Liver (tissue), 9 donors: Measurements from ENCODE around the gene RRM2. TPM values are rescaled to one million over a fixed set of nuclear protein-coding genes. Genes with fewer than 3 reads are reported as not detected.

ENCODE experiments used
- DNase-seq: peaks from one replicate; pipeline ENCODE4 v3.0.0-alpha.2; 2017; ENCODE audit warnings: low spot score
- H3K27ac ChIP-seq, 2 donors: one replicate each; pipeline ENCODE4 v1.7.0; 2013; ENCODE audit warnings: inconsistent platforms in 2 of 2, low read length in 2 of 2, control low read depth in 1 of 2, low read depth in 1 of 2, mild to moderate bottlenecking in 1 of 2
- H3K27me3 ChIP-seq, 4 donors: one replicate each; pipeline versions ENCODE4 v1.6.1 to v1.7.0; 2013; ENCODE audit warnings: low read length in 3 of 4, inconsistent platforms in 1 of 4, mild to moderate bottlenecking in 1 of 4, moderate library complexity in 1 of 4; ENCODE audit not compliant: control insufficient read depth in 4 of 4, insufficient read depth in 4 of 4
- H3K36me3 ChIP-seq, 4 donors: one replicate each; pipeline versions ENCODE4 v1.6.1 to v1.7.0; 2013; ENCODE audit warnings: low read length in 3 of 4, mild to moderate bottlenecking in 3 of 4, low read depth in 1 of 4, moderate library complexity in 1 of 4; ENCODE audit not compliant: control insufficient read depth in 4 of 4, insufficient read depth in 3 of 4
- H3K4me1 ChIP-seq, 4 donors: one replicate each; pipeline versions ENCODE4 v1.6.1 to v1.7.0; 2013; ENCODE audit warnings: low read length in 3 of 4, mild to moderate bottlenecking in 3 of 4, moderate library complexity in 1 of 4; ENCODE audit not compliant: control insufficient read depth in 4 of 4, insufficient read depth in 4 of 4
- H3K4me3 ChIP-seq, 3 donors: one replicate each; pipeline versions ENCODE4 v1.6.1 to v1.7.0; 2013; ENCODE audit warnings: low read length in 3 of 3, control low read depth in 1 of 3, low read depth in 1 of 3, mild to moderate bottlenecking in 1 of 3
- H3K9ac ChIP-seq, 2 donors: one replicate each; pipeline ENCODE4 v1.7.0; 2013; ENCODE audit warnings: low read length in 2 of 2, mild to moderate bottlenecking in 2 of 2, moderate library complexity in 2 of 2, control low read depth in 1 of 2, low read depth in 1 of 2
- H3K9me3 ChIP-seq, 4 donors: one replicate each; pipeline versions ENCODE4 v1.6.1 to v1.7.0; 2013; ENCODE audit warnings: low read length in 3 of 4; ENCODE audit not compliant: control insufficient read depth in 4 of 4
- FOXA2 ChIP-seq: IDR thresholded peaks from 2 replicates; pipeline ENCODE4 v1.6.1; 2016; ENCODE audit warnings: antibody characterized with exemption
- HNF4A ChIP-seq, 2 donors: conservative IDR thresholded peaks; 2 replicates each; pipeline ENCODE4 v1.6.1; 2016; ENCODE audit warnings: antibody characterized with exemption in 2 of 2, mild to moderate bottlenecking in 2 of 2
- HNF4G ChIP-seq: IDR thresholded peaks from 2 replicates; pipeline ENCODE4 v1.6.1; 2016; ENCODE audit warnings: antibody characterized with exemption
- JUND ChIP-seq, 2 donors: IDR thresholded peaks; 2 replicates each; pipeline ENCODE4 v1.6.1; 2016; ENCODE audit warnings: antibody characterized with exemption in 2 of 2
- NR2F2 ChIP-seq: IDR thresholded peaks from 2 replicates; pipeline ENCODE4 v1.6.1; 2016; ENCODE audit warnings: antibody characterized with exemption
- RAD21 ChIP-seq, 2 donors: IDR thresholded peaks; 2 replicates each; pipeline ENCODE4 v1.6.1; 2016; ENCODE audit warnings: antibody characterized with exemption in 2 of 2, mild to moderate bottlenecking in 2 of 2
- RXRA ChIP-seq, 2 donors: IDR thresholded peaks; 2 replicates each; pipeline ENCODE4 v1.6.1; 2017 to 2018; ENCODE audit warnings: antibody characterized with exemption in 2 of 2, mild to moderate bottlenecking in 1 of 2
- TAF1 ChIP-seq: conservative IDR thresholded peaks from 2 replicates; pipeline ENCODE4 v1.6.1; 2016; ENCODE audit warnings: antibody characterized with exemption, mild to moderate bottlenecking
- WGBS: extraction: QIAGEN DNeasy Blood & Tissue Kit; methylation state at CpG from one replicate; pipeline ENCODE4 v1.1.7; 2013; 5-methylcytosine and 5-hydroxymethylcytosine counted together
- polyA plus RNA-seq, 2 donors: library from polyadenylated mRNA; stranded (reverse) in 1 of 2; unstranded in 1 of 2; fragments of 200-250 nt in 1 of 2; fragments of >200 nt in 1 of 2; fragmentation: Nextera tagmentation in 1 of 2; extraction: Ambion mirVana in 1 of 2; gene quantifications; one replicate each; pipeline versions ENCODE4 v1.2.1 to v1.2.3, GENCODE V29; 2013 to 2015
- total RNA-seq, 2 donors: library from RNA; depleted of rRNA; stranded (reverse); fragments of >200 nt; gene quantifications; one replicate each; pipeline ENCODE4 v1.2.3, GENCODE V29; 2014
- TF ChIP-seq, protein P1 (sequence below): IDR thresholded peaks from 2 replicates; pipeline ENCODE4 v1.6.1; 2016; ENCODE audit warnings: antibody characterized with exemption
- TF ChIP-seq, protein P2 (sequence below): IDR thresholded peaks from 2 replicates; pipeline ENCODE4 v1.6.1; 2016; ENCODE audit warnings: antibody characterized with exemption
- TF ChIP-seq, protein P3 (sequence below): IDR thresholded peaks from 2 replicates; pipeline ENCODE4 v1.6.1; 2016; ENCODE audit warnings: antibody characterized with exemption, mild to moderate bottlenecking
- TF ChIP-seq, protein P4 (sequence below): fragments of 150-350 bp; IDR thresholded peaks from 2 replicates; pipeline ENCODE4 v1.5.1; 2017; ENCODE audit warnings: improper control_type of control experiment, low read depth, low read length; ENCODE audit not compliant: missing input control
- TF ChIP-seq, protein P5 (sequence below): IDR thresholded peaks from 2 replicates; pipeline ENCODE4 v1.6.1; 2016; ENCODE audit warnings: antibody characterized with exemption
- donor health status: healthy.
- donor health status: healthy.
- donor health status: healthy.
- donor health status: healthy.
- donor health status: healthy.

The RRM2 gene
- total and polyA plus RNA-seq, 4 donors, result 3.9 to 124 (median 18.5) TPM

DNA sequence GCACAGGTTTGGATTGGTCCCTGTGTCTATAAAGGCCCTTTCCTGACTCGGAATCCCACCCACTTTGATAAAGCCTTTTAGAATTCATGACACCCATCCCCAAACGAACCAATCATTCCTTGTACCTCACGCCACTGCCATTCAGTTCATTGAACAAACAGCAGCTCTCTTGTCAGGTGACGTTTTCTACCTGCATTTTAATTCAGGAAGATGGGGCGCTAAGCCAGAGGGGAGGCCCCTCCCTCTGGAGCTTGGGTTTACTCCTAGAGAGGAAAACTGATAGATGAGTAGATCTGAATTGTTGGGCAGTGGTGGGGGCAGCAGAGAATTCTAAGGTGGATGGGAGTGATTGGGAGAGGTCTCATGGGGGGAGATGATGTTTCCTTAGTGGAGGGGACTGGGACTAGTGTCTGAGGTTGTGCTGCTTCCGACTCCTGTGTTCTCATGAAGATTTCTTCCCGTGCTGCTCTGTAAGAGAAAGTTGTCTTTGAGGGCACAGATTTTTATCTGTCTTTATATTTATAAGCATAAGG lies 9.6 kb downstream of the RRM2 start:
- no peak overlapping the region for H3K9ac ChIP-seq
- no peak for DNase-seq
- H3K36me3 ChIP-seq, result no peaks in the 10 kb centered on the region
- H3K4me3 ChIP-seq, result no peak overlapping the region
- H3K4me1 ChIP-seq, result peaks cover 0 to 3% (median 0%) of the 10 kb centered on the region in 4 donors
- H3K27me3 ChIP-seq, result no peaks in the 10 kb centered on the region
- no peaks in the 10 kb centered on the region for H3K9me3 ChIP-seq
- no peak for TF ChIP-seq HNF4A (conservative IDR thresholded peaks at IDR 0.05)
- TF ChIP-seq NR2F2, result no peak
- no peak for TF ChIP-seq HNF4G
- TF ChIP-seq RAD21 (IDR thresholded peaks at IDR 0.05), result no peak
- TF ChIP-seq JUND (IDR thresholded peaks at IDR 0.05), result no peak
- TF ChIP-seq, protein P1, sequence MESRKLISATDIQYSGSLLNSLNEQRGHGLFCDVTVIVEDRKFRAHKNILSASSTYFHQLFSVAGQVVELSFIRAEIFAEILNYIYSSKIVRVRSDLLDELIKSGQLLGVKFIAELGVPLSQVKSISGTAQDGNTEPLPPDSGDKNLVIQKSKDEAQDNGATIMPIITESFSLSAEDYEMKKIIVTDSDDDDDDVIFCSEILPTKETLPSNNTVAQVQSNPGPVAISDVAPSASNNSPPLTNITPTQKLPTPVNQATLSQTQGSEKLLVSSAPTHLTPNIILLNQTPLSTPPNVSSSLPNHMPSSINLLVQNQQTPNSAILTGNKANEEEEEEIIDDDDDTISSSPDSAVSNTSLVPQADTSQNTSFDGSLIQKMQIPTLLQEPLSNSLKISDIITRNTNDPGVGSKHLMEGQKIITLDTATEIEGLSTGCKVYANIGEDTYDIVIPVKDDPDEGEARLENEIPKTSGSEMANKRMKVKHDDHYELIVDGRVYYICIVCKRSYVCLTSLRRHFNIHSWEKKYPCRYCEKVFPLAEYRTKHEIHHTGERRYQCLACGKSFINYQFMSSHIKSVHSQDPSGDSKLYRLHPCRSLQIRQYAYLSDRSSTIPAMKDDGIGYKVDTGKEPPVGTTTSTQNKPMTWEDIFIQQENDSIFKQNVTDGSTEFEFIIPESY, result no peak
- TF ChIP-seq, protein P2, sequence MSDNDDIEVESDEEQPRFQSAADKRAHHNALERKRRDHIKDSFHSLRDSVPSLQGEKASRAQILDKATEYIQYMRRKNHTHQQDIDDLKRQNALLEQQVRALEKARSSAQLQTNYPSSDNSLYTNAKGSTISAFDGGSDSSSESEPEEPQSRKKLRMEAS, result no peak
- TF ChIP-seq TAF1, result no peak
- TF ChIP-seq, protein P3, sequence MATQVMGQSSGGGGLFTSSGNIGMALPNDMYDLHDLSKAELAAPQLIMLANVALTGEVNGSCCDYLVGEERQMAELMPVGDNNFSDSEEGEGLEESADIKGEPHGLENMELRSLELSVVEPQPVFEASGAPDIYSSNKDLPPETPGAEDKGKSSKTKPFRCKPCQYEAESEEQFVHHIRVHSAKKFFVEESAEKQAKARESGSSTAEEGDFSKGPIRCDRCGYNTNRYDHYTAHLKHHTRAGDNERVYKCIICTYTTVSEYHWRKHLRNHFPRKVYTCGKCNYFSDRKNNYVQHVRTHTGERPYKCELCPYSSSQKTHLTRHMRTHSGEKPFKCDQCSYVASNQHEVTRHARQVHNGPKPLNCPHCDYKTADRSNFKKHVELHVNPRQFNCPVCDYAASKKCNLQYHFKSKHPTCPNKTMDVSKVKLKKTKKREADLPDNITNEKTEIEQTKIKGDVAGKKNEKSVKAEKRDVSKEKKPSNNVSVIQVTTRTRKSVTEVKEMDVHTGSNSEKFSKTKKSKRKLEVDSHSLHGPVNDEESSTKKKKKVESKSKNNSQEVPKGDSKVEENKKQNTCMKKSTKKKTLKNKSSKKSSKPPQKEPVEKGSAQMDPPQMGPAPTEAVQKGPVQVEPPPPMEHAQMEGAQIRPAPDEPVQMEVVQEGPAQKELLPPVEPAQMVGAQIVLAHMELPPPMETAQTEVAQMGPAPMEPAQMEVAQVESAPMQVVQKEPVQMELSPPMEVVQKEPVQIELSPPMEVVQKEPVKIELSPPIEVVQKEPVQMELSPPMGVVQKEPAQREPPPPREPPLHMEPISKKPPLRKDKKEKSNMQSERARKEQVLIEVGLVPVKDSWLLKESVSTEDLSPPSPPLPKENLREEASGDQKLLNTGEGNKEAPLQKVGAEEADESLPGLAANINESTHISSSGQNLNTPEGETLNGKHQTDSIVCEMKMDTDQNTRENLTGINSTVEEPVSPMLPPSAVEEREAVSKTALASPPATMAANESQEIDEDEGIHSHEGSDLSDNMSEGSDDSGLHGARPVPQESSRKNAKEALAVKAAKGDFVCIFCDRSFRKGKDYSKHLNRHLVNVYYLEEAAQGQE, result no peak
- TF ChIP-seq, protein P4, sequence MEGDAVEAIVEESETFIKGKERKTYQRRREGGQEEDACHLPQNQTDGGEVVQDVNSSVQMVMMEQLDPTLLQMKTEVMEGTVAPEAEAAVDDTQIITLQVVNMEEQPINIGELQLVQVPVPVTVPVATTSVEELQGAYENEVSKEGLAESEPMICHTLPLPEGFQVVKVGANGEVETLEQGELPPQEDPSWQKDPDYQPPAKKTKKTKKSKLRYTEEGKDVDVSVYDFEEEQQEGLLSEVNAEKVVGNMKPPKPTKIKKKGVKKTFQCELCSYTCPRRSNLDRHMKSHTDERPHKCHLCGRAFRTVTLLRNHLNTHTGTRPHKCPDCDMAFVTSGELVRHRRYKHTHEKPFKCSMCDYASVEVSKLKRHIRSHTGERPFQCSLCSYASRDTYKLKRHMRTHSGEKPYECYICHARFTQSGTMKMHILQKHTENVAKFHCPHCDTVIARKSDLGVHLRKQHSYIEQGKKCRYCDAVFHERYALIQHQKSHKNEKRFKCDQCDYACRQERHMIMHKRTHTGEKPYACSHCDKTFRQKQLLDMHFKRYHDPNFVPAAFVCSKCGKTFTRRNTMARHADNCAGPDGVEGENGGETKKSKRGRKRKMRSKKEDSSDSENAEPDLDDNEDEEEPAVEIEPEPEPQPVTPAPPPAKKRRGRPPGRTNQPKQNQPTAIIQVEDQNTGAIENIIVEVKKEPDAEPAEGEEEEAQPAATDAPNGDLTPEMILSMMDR, result no peak
- TF ChIP-seq, protein P5, sequence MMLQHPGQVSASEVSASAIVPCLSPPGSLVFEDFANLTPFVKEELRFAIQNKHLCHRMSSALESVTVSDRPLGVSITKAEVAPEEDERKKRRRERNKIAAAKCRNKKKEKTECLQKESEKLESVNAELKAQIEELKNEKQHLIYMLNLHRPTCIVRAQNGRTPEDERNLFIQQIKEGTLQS, result no peak
- no peak overlapping the region for H3K27ac ChIP-seq
- 93% methylated on average over 7 of the region's 7 CpGs for WGBS

DNA sequence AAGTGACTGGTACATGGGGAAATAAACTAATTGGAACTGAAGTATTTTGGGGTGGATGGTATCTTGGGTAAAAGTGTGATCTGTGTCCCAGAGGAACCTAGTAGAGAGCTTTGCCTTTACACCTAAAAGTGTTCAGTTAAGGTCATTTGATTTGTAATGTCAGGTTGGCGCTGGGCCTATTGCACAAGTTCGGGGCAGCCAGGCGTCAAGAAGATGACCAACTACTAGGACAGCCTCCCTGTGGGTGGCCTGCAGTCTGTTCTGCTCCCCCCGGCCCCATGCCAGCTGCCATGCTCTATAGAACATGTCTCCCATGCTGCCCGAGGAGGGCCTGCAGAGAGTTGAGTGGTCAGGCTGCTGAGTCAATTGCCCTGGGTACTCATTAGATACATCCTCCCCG lies 10.1 kb downstream of the RRM2 start:
- Histone ChIP-seq H3K4me1 (peaks cover 0 to 3% (median 0%) of the 10 kb centered on the region in 4 donors), H3K27me3 (no peaks in the 10 kb centered on the region), H3K27ac (no peak overlapping the region), H3K4me3 (no peak overlapping the region), H3K9me3 (no peaks in the 10 kb centered on the region), H3K9ac (no peak overlapping the region), H3K36me3 (no peaks in the 10 kb centered on the region)
- DNase-seq, result no peak
- WGBS, result 79% methylated on average over 6 of the region's 6 CpGs
- TF ChIP-seq JUND (IDR thresholded peaks at IDR 0.05), result no peak
- no peak for TF ChIP-seq NR2F2
- TF ChIP-seq, protein P5, result no peak
- no peak for TF ChIP-seq FOXA2
- no peak for TF ChIP-seq HNF4A (conservative IDR thresholded peaks at IDR 0.05)
- no peak for TF ChIP-seq RAD21 (IDR thresholded peaks at IDR 0.05)
- TF ChIP-seq, protein P4, result no peak
- TF ChIP-seq, protein P2, result no peak
- TF ChIP-seq, protein P3, result no peak
- no peak for TF ChIP-seq TAF1
- no peak for TF ChIP-seq RXRA (IDR thresholded peaks at IDR 0.05)
